HEK293 (cell line): ENCODE results near the gene HSPG2.

Experiments used
- CTCF ChIP-seq: fragments of 450-650 bp; formaldehyde crosslinking; IDR thresholded peaks from 2 replicates; pipeline ENCODE4 v1.5.1; 2016; ENCODE audit warnings: missing biosample characterization, missing genetic modification characterization
- MEIS1 ChIP-seq: sonication (generic); formaldehyde crosslinking; IDR thresholded peaks from 2 replicates; pipeline ENCODE4 v1.8.1; 2022; ENCODE audit warnings: missing genetic modification reagents, mild to moderate bottlenecking, borderline replicate concordance
- ZBTB7A ChIP-seq: fragments of 450-650 bp; formaldehyde crosslinking; IDR thresholded peaks from 2 replicates; pipeline ENCODE4 v1.5.1; 2016; ENCODE audit warnings: low read depth, missing biosample characterization, missing genetic modification characterization
- ZNF280D ChIP-seq: fragments of 450-650 bp; formaldehyde crosslinking; IDR thresholded peaks from 2 replicates; pipeline ENCODE4 v1.5.1; 2016; ENCODE audit warnings: missing biosample characterization, missing genetic modification characterization
- ZNF311 ChIP-seq: fragments of 450-650 bp; formaldehyde crosslinking; IDR thresholded peaks from 2 replicates; pipeline ENCODE4 v1.5.1; 2017; ENCODE audit warnings: missing biosample characterization, missing genetic modification characterization, borderline replicate concordance
- ZNF830 ChIP-seq: fragments of 450-650 bp; IDR thresholded peaks from 2 replicates; pipeline ENCODE4 v1.5.0; 2018; ENCODE audit warnings: missing biosample characterization, missing genetic modification characterization, low read depth, mild to moderate bottlenecking, moderate library complexity

GRCh38 chr1:21865609-21865942 lies 71.5 kb downstream of the HSPG2 start:
- TF ChIP-seq ZNF830 (tag by site-specific recombination) = no peak
- no peak for TF ChIP-seq CTCF
- no peak for TF ChIP-seq ZBTB7A
- TF ChIP-seq ZNF311 (tag by site-specific recombination) = no peak
- no peak for TF ChIP-seq ZNF280D (tag by site-specific recombination)
- TF ChIP-seq MEIS1 (CRISPR knock-in tag) = no peak
